Upper lobe of left lung (tissue), 4 donors: ENCODE results near the gene CYP4V2.

Source experiments
- POLR2A ChIP-seq, 4 donors: fragments of 450-650 bp; IDR thresholded peaks; one replicate each; pipeline ENCODE4 v1.5.1; 2016 to 2017; ENCODE audit warnings: antibody characterized with exemption in 4 of 4, mild to moderate bottlenecking in 2 of 4
- POLR2AphosphoS5 ChIP-seq, 2 donors: sonication (generic); formaldehyde crosslinking; IDR thresholded peaks; one replicate each; pipeline ENCODE4 v1.5.1; 2017; ENCODE audit warnings: antibody characterized with exemption in 2 of 2
- TF ChIP-seq, protein P1 (sequence below), 6 experiments: fragments of 450-650 bp in 4 of 6; fragments of 200-600 bp in 2 of 6; sonication (generic) in 2 of 6; IDR thresholded peaks; one replicate each; pipeline ENCODE4 v1.5.1; 2016 to 2019; ENCODE audit warnings: antibody characterized with exemption in 6 of 6

DNA sequence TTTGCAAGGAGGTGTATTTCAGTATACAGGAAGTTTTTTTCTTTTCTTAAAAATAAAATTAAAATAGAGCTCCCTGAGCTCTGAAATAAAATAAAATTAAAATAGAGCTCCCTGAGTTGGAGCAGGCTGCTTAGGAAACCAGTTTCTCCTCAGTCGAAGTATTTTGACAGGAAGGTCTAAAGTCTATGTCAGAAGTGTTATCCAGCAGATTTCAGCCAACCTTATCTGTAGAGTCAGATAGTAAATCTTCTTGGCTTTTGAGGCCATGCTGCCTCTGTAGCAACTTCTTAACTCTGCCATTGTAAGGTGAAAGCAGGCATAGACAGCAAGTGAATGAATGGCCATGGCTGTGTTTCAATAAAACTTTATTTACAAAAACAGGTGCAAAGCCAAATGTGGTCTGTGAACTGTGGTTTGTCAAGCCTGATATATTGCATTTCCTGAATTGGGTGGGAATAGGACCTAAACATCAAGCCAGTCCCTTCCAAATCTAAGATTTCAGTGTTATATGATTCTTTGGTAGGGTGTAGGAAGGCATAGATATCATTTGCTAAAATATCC, 26.4 kb downstream of the CYP4V2 start:
- TF ChIP-seq, protein P1, sequence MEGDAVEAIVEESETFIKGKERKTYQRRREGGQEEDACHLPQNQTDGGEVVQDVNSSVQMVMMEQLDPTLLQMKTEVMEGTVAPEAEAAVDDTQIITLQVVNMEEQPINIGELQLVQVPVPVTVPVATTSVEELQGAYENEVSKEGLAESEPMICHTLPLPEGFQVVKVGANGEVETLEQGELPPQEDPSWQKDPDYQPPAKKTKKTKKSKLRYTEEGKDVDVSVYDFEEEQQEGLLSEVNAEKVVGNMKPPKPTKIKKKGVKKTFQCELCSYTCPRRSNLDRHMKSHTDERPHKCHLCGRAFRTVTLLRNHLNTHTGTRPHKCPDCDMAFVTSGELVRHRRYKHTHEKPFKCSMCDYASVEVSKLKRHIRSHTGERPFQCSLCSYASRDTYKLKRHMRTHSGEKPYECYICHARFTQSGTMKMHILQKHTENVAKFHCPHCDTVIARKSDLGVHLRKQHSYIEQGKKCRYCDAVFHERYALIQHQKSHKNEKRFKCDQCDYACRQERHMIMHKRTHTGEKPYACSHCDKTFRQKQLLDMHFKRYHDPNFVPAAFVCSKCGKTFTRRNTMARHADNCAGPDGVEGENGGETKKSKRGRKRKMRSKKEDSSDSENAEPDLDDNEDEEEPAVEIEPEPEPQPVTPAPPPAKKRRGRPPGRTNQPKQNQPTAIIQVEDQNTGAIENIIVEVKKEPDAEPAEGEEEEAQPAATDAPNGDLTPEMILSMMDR (IDR thresholded peaks at IDR 0.05), result no peak
- TF ChIP-seq POLR2AphosphoS5 (IDR thresholded peaks at IDR 0.05), result no peak
- no peak for TF ChIP-seq POLR2A (IDR thresholded peaks at IDR 0.05)
